Left lung (tissue), 10 donors: ENCODE measurements around the gene TRIM54. TPM values are rescaled to one million over a fixed set of nuclear protein-coding genes. Genes with fewer than 3 reads are reported as not detected.
"Not testable (repeated sequence)": the region's sequence is repeated elsewhere in the genome, so short reads cannot be mapped to it uniquely, and the experiment has no call there.

Experiments
- ATAC-seq: fragments of 200-7000 bp; cut with Tn5 transposase; one replicate; pipeline ENCODE4 v1.9.1; 2020; ENCODE audit warnings: moderate library complexity
- DNase-seq, 4 donors: peaks; one replicate each; pipeline ENCODE4 v3.0.0-alpha.2; 2013 to 2020
- H3K27ac ChIP-seq, 2 donors: fragments of 200-600 bp; sonication (generic) in 1 of 2; one replicate each; pipeline versions ENCODE4 v1.5.0 to v1.8.0; 2020 to 2021
- H3K27me3 ChIP-seq, 2 donors: fragments of 200-600 bp; sonication (generic) in 1 of 2; one replicate each; pipeline versions ENCODE4 v1.5.0 to v1.8.0; 2020 to 2021
- H3K36me3 ChIP-seq, 2 donors: fragments of 200-600 bp; sonication (generic) in 1 of 2; one replicate each; pipeline versions ENCODE4 v1.5.0 to v1.8.0; 2020 to 2021
- H3K4me1 ChIP-seq, 2 donors: fragments of 200-600 bp; one replicate each; pipeline ENCODE4 v1.8.0; 2021
- H3K4me3 ChIP-seq, 2 donors: fragments of 200-600 bp; sonication (generic) in 1 of 2; one replicate each; pipeline versions ENCODE4 v1.5.0 to v1.8.0; 2020 to 2021; ENCODE audit warnings: mild to moderate bottlenecking in 1 of 2
- H3K9me3 ChIP-seq, 2 donors: fragments of 200-600 bp; sonication (generic) in 1 of 2; one replicate each; pipeline versions ENCODE4 v1.5.0 to v1.8.0; 2020 to 2021
- intact Hi-C, 2 donors: fragments of 100-400 bp; cut with DNase I; formaldehyde crosslinking; loops; one replicate each; pipeline versions ENCODE4 v1.11.2 to v1.14.2; 2022
- polyA plus RNA-seq, 6 donors: library from polyadenylated mRNA; unstranded; fragments of 120-200 nt; gene quantifications; one replicate each; pipeline ENCODE4 v1.2.1, GENCODE V29; 2013; ENCODE audit not compliant: insufficient read length in 6 of 6
- total RNA-seq, 2 donors: library from RNA; stranded (reverse); fragmentation: NEBNext Ultra II Directional; extraction: Animal tissue kit (Norgen Biotek cat#: 25700); gene quantifications; one replicate each; pipeline ENCODE4 v1.2.1, GENCODE V29; 2021
- TF ChIP-seq, protein P1 (sequence below), 2 donors: fragments of 200-600 bp; sonication (generic) in 1 of 2; IDR thresholded peaks; one replicate each; pipeline versions ENCODE4 v1.5.0 to v1.8.0; 2021; ENCODE audit warnings: antibody characterized with exemption in 2 of 2
- donor health status: DM: no; HTN: yes; CAD: no.
- donor health status: DM: no; HTN: no; CAD: no.

Gene TRIM54
- total and polyA plus RNA-seq, 8 donors: 0.07 to 0.17 (median 0.09) TPM; not detected in 2

DNA sequence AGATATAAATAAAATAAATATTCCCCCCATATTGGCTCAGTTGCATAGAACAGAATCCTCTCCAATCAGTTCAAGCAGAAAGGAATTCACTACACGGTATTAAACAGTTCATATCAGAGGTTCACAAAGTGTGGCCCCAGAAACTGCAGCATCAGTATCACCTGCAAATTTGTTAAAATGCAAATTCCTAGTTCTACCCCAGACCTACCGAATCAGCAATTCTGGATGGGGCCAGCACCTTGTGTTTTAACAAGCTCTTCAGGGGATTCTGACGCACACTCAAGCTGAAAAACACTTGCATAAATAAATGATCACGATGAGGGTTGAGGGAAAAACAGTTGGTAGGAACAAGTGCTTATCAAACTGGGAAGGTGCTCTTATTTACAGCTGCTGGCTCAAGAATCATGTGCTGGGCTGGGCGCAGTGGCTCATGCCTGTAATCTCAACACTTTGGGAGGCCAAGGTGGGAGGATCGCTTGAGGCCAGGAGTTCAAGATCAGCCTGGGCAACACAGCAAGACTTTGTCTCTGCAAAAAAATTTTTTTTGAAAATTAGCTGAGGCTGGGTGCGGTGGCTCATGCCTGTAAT lies 68.0 kb downstream of the TRIM54 start:
- TF ChIP-seq, protein P1, sequence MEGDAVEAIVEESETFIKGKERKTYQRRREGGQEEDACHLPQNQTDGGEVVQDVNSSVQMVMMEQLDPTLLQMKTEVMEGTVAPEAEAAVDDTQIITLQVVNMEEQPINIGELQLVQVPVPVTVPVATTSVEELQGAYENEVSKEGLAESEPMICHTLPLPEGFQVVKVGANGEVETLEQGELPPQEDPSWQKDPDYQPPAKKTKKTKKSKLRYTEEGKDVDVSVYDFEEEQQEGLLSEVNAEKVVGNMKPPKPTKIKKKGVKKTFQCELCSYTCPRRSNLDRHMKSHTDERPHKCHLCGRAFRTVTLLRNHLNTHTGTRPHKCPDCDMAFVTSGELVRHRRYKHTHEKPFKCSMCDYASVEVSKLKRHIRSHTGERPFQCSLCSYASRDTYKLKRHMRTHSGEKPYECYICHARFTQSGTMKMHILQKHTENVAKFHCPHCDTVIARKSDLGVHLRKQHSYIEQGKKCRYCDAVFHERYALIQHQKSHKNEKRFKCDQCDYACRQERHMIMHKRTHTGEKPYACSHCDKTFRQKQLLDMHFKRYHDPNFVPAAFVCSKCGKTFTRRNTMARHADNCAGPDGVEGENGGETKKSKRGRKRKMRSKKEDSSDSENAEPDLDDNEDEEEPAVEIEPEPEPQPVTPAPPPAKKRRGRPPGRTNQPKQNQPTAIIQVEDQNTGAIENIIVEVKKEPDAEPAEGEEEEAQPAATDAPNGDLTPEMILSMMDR (IDR thresholded peaks at IDR 0.05): no peak
- ATAC-seq (no peak), DNase-seq (no peak)
- H3K9me3 ChIP-seq: no peaks in the 10 kb centered on the region
- intact Hi-C loops: no loop called here
- no peak overlapping the region for H3K27ac ChIP-seq
- H3K27me3 ChIP-seq: no peaks in the 10 kb centered on the region
- H3K36me3 ChIP-seq: peaks cover 0 to 12% of the 10 kb centered on the region in 2 donors
- H3K4me1 ChIP-seq: peaks cover 10 to 19% of the 10 kb centered on the region in 2 donors
- H3K4me3 ChIP-seq: no peak overlapping the region

DNA sequence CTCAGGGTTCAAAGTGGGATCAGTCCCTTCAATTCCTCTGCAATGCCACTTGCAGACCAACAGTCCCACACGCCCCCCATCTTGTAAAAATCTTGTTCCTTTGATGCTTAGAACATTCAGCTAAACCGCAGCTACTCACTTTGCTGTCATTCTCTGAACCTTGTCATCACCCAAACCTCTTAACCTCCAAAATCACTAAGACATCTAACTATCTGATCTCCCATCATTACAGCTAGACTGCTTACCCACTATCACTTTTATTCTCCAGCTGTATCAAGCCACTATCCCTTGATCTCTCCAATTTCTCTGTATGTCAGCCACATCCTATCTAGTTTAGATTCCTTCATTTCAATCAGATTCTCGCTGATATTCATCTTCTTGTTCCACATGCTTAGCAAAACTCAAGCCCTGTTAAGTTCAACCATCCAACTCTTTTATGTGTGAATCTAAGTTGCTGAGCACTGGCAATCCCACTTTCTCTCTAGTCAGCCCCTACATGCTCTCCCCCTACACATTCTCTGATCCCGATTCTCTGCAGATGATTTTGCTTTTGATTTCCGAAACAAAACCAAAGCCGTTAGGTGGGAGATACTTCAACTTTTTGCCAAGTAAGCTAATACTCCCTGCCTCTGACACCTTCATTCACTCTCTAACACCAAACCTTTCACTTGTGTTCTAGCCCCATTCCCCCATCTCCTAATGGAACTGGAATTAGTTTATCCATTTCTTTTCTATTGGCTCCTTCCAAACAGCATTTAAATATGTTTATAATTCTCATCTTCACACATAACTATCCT lies 69.8 kb downstream of the TRIM54 start:
- TF ChIP-seq, protein P1 (IDR thresholded peaks at IDR 0.05): no peak
- no peak overlapping the region for H3K4me3 ChIP-seq
- H3K36me3 ChIP-seq: peaks cover 0 to 9% of the 10 kb centered on the region in 2 donors
- H3K4me1 ChIP-seq: peaks cover 16 to 26% of the 10 kb centered on the region in 2 donors
- H3K27ac ChIP-seq: no peak overlapping the region
- ATAC-seq: no peak
- DNase-seq: no peak
- H3K27me3 ChIP-seq: no peaks in the 10 kb centered on the region
- H3K9me3 ChIP-seq: no peaks in the 10 kb centered on the region
- intact Hi-C loops: no loop called here

DNA sequence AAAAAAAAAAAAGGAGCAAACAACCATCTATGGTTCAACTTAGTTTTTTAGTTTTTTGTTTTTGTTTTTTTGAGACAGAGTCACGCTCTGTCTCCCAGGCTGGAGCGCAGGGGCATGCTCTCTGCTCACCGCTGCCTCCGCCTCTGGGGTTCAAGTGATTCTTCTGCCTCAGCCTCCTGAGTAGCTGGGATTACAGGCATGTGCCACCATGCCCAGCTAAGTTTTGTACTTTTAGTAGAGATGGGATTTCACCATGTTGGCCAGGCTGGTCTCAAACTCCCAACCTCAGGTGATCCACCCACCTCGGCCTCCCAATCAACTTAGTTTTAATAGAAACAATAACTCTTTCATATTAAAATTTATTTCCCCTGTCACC lies 71.1 kb downstream of the TRIM54 start:
- ATAC-seq, H3K9me3 ChIP-seq, H3K36me3 ChIP-seq, intact Hi-C loops, DNase-seq, H3K27ac ChIP-seq, H3K4me3 ChIP-seq, H3K27me3 ChIP-seq: not testable (repeated sequence)
- H3K4me1 ChIP-seq: peaks cover 22 to 40% of the 10 kb centered on the region in 2 donors

DNA sequence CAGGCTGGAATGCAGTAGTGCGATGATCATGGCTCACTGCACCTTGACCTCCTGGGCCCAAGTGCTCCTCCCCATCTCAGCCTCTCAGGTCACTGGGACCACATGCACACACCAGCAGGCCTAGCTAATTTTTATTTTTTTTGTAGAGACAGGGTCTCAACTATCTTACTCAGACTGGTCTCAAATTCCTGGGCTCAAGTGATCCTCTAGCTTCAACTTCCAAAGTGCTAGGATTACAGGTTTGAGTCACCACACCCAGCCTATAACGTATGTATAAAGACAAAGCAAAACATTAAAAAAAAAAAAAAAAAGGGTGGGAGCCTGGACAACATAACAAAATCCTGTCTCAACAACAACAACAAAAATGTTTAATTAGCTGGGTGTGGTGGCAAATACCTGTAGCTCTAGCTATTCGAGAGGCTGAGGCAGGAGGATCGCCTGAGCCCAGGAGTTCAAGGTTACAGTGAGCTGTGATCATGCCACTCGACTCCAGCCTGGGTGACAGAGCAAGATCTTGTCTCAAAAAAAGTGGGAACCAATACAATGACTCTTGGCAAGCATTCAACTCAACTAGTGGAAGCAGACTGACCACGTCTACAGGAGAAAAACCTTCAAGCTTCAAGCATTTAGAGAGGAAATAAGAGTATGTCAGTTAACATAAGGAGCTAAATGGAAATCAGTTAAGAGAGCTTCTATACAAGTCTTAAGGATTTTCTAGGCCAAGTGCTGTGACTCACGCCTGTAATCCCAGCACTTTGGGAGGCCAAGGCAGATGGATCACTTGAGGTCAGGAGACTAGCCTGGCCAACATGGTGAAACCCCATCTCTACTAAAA lies 71.8 kb downstream of the TRIM54 start:
- DNase-seq: no peak
- no peaks in the 10 kb centered on the region for H3K9me3 ChIP-seq
- peaks cover 0 to 9% of the 10 kb centered on the region in 2 donors for H3K36me3 ChIP-seq
- intact Hi-C loops: no loop called here
- H3K4me1 ChIP-seq: peaks cover 22 to 43% of the 10 kb centered on the region in 2 donors
- no peak for ATAC-seq
- peak overlapping the region in 1 of 2 donors; percentile 28 for H3K27ac ChIP-seq
- TF ChIP-seq, protein P1 (IDR thresholded peaks at IDR 0.05): no peak
- no peak overlapping the region for H3K4me3 ChIP-seq
- no peaks in the 10 kb centered on the region for H3K27me3 ChIP-seq

DNA sequence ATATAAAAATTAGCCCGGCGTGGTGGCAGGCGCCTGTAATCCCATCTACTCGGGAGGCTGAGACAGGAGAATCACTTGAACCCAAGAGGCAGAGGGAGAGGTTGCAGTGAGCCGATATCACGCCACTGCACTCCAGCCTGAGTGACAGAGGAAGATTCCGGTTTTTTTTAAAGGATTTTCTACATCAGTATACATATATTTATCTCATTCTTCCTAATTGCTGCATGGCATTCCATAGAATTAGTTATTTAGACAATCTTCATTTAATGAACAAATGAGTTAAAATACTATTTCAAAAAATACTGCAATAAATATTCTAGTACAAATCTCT lies 72.3 kb downstream of the TRIM54 start:
- Histone ChIP-seq H3K4me3 (no peak overlapping the region), H3K4me1 (peaks cover 22 to 43% of the 10 kb centered on the region in 2 donors), H3K36me3 (peaks cover 0 to 9% of the 10 kb centered on the region in 2 donors), H3K27me3 (no peaks in the 10 kb centered on the region), H3K27ac (no peak overlapping the region), H3K9me3 (no peaks in the 10 kb centered on the region)
- intact Hi-C loops: no loop called here
- TF ChIP-seq, protein P1 (IDR thresholded peaks at IDR 0.05): no peak
- no peak for DNase-seq
- no peak for ATAC-seq
